Brain microvascular endothelial cell (primary cell): Measurements from ENCODE around the gene DYNC2I2.
A peak's percentile ranks its signal among the peaks of the same experiment; 100 is the strongest.
"Not testable (repeated sequence)": the region's sequence is repeated elsewhere in the genome, so short reads cannot be mapped to it uniquely, and the experiment has no call there.

ENCODE experiments used
- DNase-seq: peaks from one replicate; pipeline ENCODE4 v3.0.0-alpha.2; 2020
- H3K27ac ChIP-seq: fragments of 250-450 bp; sonication (Bioruptor Pico); 2 replicates; pipeline ENCODE4 v1.5.1; 2020; ENCODE audit warnings: mild to moderate bottlenecking, moderate library complexity
- H3K27me3 ChIP-seq: fragments of 250-450 bp; sonication (Bioruptor Pico); replicated peaks from 2 replicates; pipeline ENCODE4 v1.5.1; 2020; ENCODE audit warnings: mild to moderate bottlenecking
- H3K36me3 ChIP-seq: fragments of 250-450 bp; sonication (Bioruptor Pico); replicated peaks from 2 replicates; pipeline ENCODE4 v1.5.1; 2020; ENCODE audit warnings: mild to moderate bottlenecking
- H3K4me3 ChIP-seq: 2 replicates; pipeline ENCODE4 v1.5.1; 2011; ENCODE audit warnings: low read depth, mild to moderate bottlenecking, control low read depth, low read length, moderate library complexity
- in situ Hi-C: cut with HindIII; loops from 2 replicates; pipeline ENCODE4 v1.10.0; 2017; ENCODE audit warnings: low sequenced_read_pairs, low pct_ligation_motif_present
- TF ChIP-seq, protein P1 (sequence below): IDR thresholded peaks from 2 replicates; pipeline ENCODE4 v1.5.1; 2011; ENCODE audit warnings: low read depth, mild to moderate bottlenecking, moderate library complexity, low read length, control low read depth, inconsistent platforms; ENCODE audit errors: missing control alignments

Gene DYNC2I2

DNA sequence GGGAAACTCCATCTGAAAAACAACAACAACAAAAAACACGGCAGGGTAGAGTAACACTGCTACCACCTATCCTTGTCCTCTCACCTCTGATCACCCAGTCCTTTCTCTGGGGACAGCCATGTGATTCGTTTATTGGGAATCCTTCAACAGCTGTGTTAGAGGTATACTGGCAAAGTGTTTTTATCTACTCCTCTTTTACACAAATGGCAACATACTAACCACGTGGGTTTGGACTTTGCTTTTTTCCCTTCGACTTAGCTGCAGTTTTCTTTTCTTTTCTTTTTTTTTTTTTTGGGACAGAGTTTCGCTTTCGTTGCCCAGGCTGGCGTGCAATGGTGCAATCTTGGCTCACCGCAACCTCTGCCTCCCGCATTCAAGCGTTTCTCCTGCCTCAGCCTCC is 21.1 kb upstream of the DYNC2I2 start:
- no peak overlapping the region for H3K4me3 ChIP-seq
- TF ChIP-seq, protein P1, sequence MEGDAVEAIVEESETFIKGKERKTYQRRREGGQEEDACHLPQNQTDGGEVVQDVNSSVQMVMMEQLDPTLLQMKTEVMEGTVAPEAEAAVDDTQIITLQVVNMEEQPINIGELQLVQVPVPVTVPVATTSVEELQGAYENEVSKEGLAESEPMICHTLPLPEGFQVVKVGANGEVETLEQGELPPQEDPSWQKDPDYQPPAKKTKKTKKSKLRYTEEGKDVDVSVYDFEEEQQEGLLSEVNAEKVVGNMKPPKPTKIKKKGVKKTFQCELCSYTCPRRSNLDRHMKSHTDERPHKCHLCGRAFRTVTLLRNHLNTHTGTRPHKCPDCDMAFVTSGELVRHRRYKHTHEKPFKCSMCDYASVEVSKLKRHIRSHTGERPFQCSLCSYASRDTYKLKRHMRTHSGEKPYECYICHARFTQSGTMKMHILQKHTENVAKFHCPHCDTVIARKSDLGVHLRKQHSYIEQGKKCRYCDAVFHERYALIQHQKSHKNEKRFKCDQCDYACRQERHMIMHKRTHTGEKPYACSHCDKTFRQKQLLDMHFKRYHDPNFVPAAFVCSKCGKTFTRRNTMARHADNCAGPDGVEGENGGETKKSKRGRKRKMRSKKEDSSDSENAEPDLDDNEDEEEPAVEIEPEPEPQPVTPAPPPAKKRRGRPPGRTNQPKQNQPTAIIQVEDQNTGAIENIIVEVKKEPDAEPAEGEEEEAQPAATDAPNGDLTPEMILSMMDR, result no peak
- no peak overlapping the region for H3K27ac ChIP-seq
- DNase-seq, result no peak
- no peaks in the 10 kb centered on the region for H3K27me3 ChIP-seq
- no peaks in the 10 kb centered on the region for H3K36me3 ChIP-seq
- in situ Hi-C loops, result no loop called here

DNA sequence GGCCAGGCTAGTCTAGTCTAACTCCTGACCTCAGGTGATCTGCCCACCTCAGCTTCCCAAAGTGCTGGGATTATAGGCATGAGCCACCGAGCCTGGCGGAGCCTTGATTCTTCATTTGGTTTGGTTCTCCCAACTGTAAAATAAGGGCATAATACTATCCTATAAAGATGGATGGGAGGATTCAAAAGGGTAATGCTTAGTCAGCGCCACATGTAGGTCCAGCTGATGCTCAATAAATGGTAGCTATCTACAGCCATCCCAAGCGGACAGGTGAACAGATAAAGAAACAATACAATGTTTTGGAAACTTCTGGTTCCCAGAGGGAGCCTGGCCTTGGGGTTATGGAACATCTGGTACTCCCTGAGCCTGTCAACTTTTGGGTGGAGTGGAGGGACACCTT is 18.7 kb upstream of the DYNC2I2 start:
- in situ Hi-C loops, result no loop called here
- Histone ChIP-seq H3K36me3 (no peaks in the 10 kb centered on the region), H3K27ac (no peak overlapping the region), H3K4me3 (no peak overlapping the region), H3K27me3 (no peaks in the 10 kb centered on the region)
- no peak for DNase-seq
- TF ChIP-seq, protein P1, result no peak

DNA sequence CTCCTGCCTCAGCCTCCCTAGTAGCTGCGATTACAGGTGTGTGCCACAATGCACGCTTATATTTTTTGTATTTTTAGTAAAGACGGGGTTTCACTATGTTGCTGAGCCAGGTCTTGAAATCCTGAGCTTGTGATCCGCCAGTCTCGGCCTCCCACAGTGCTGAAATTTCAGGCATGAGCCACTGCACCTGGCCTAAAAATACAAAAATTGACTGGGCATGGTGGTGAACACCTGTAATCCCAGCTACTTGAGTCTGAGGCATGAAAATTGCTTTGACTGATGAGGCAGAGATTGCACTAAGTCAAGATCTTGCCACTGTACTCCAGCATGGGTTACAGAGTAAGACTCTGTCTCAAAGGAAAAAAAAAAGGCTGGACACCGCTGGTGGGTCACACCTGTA is 13.1 kb upstream of the DYNC2I2 start:
- in situ Hi-C loops, result no loop called here
- Histone ChIP-seq H3K27me3 (no peaks in the 10 kb centered on the region), H3K36me3 (no peaks in the 10 kb centered on the region), H3K4me3 (no peak overlapping the region), H3K27ac (no peak overlapping the region)
- no peak for DNase-seq
- TF ChIP-seq, protein P1, result no peak

DNA sequence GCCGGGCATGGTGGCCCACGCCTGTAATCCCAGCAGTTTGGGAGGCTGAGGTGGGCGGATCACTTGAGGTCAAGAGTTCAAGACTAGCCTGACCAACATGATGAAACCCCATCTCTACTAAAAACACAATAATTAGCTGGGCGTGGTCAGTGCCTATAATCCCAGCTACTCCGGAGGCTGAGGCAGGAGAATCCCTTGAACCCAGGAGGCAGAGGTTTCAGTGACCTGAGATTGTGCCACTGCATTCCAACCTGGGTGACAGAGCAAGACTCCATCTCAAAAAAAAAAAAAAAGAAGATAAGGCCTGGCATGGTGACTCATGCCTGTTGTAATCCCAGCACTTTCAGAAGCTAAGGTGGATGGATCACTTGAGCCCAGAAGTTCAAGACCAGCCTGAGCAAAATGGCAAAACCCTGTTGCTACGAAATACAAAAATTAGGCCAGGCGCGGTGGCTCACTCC is 9.9 kb upstream of the DYNC2I2 start:
- H3K36me3 ChIP-seq, H3K27me3 ChIP-seq, DNase-seq, H3K4me3 ChIP-seq, in situ Hi-C loops, H3K27ac ChIP-seq: not testable (repeated sequence)

DNA sequence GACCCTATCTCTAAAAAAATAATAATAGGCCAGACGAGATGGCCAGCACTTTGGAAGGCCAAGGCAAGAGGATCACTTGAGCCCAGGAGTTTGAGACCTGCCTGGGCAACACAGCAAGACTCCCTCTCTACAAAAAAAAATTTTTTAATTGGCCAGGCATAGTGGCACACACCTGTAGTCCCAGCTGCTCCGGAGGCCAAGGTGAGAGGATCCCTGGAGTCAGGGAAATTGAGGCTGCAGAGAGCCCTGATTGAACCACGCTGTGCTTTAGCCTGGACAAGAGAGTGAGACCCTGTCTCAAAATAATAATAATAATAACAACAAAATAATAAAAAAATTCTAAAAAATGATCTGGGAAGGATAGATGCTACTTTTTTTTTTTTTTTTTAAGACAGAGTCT is 1.1 kb upstream of the DYNC2I2 start:
- Histone ChIP-seq H3K36me3 (no peaks in the 10 kb centered on the region), H3K27me3 (no peaks in the 10 kb centered on the region), H3K4me3 (no peak overlapping the region), H3K27ac (no peak overlapping the region)
- TF ChIP-seq, protein P1, result no peak
- in situ Hi-C loops, result no loop called here
- DNase-seq, result no peak

DNA sequence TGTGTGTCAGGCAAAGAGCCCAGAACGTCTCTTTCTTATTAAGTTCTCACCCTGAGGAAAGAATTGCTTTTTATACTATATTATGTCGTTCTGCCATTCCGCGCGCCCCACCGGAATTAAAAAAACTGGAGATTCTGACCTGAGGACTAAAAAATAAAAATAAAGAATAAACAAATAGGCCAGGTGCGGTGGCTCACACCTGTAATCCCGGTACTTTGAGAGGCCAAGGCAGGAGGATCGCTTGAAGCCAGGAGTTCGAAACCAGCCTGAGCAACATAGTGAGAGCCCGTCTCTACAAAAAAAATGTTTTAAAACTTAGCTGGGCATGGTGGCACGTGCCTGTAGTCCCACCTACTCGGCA is 677 bp upstream of the DYNC2I2 start:
- no peaks in the 10 kb centered on the region for H3K27me3 ChIP-seq
- in situ Hi-C loops, result no loop called here
- H3K4me3 ChIP-seq, result no peak overlapping the region
- TF ChIP-seq, protein P1, result no peak
- DNase-seq, result no peak
- H3K36me3 ChIP-seq, result no peaks in the 10 kb centered on the region
- peak overlapping the region; percentile 100 for H3K27ac ChIP-seq
